ENCODE data around the gene PTPRT.

GRCh38 chr20:43159994-43160393, 29.7 kb downstream of the PTPRT start:
- TF ChIP-seq, protein P1, sequence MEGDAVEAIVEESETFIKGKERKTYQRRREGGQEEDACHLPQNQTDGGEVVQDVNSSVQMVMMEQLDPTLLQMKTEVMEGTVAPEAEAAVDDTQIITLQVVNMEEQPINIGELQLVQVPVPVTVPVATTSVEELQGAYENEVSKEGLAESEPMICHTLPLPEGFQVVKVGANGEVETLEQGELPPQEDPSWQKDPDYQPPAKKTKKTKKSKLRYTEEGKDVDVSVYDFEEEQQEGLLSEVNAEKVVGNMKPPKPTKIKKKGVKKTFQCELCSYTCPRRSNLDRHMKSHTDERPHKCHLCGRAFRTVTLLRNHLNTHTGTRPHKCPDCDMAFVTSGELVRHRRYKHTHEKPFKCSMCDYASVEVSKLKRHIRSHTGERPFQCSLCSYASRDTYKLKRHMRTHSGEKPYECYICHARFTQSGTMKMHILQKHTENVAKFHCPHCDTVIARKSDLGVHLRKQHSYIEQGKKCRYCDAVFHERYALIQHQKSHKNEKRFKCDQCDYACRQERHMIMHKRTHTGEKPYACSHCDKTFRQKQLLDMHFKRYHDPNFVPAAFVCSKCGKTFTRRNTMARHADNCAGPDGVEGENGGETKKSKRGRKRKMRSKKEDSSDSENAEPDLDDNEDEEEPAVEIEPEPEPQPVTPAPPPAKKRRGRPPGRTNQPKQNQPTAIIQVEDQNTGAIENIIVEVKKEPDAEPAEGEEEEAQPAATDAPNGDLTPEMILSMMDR (IDR thresholded peaks at IDR 0.05; ENCODE audit: low read length): no peak
- no peak for TF ChIP-seq EZH2 (optimal IDR thresholded peaks at IDR 0.05; ENCODE audit: low read depth, low read length)

All from MM.1S (cell line).